ENCODE data around the gene RNF157.

The RNF157 gene

GRCh38 chr17:76138896-76139752 lies 101.2 kb downstream of the RNF157 start:
- no peak for DNase-seq

GRCh38 chr17:76138234-76138895 lies 101.9 kb downstream of the RNF157 start:
- DNase-seq: no peak

DNA sequence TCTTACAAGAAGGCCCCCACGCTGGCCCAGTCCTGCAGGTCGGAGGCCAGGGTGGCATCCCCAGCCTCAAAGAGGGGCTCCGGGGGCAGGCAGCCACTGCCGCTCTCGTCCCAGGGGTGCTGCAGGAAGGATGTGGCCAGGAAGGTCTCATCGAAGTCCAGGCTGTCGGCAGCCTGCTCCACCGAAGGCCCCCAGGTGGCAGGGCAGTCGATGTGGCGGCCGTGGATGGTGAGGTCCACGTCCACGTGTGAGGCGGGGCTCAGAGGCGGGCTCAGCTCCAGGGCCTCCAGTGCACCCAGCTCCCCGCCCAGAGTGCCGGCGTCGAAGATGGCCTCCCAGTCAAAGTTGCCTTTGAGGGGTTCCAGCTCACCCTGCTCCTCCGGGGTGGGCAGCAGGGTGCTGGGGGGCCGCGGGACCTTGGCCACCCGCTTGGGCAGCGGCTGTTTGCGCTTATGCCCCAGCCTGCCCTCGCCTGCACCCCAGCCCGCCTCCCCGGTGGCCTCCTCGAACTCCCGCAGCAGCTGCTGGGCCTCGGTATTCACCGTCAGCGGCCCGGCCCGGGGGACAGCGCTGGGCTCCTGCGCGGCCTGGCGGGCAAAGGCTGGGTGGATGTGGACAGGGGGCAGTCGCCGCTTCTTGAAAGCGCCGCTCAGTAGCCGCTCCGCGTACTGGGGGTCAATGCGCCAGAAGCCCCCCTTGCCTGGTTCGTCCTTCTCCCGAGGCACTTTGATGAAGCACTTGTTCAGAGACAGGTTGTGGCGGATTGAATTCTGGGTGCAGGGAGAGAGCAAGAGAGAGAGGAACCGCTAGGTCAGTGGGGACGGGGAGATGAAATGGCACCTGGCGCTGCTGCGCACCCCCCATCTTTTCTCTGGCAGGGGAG lies 102.7 kb downstream of the RNF157 start:
- DNase-seq: no peak

DNA sequence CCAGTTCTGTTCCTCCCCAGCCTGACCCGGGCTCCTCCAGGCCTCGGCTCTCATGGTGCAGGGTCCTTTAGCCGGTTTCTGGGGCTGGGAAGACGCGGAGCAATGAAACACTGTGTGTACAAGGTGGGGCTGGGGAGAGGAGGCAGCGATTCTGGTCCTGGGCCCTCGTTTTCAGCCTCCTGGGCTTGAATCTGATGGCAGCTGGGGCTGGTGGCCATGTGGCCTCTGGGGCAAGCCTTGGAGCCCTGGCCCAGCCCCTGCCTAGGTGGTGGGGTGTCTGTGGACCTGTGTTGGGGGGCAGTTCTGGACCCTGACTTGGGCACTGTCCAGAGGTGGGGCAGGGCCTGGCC lies 103.3 kb downstream of the RNF157 start:
- DNase-seq: no peak

DNA sequence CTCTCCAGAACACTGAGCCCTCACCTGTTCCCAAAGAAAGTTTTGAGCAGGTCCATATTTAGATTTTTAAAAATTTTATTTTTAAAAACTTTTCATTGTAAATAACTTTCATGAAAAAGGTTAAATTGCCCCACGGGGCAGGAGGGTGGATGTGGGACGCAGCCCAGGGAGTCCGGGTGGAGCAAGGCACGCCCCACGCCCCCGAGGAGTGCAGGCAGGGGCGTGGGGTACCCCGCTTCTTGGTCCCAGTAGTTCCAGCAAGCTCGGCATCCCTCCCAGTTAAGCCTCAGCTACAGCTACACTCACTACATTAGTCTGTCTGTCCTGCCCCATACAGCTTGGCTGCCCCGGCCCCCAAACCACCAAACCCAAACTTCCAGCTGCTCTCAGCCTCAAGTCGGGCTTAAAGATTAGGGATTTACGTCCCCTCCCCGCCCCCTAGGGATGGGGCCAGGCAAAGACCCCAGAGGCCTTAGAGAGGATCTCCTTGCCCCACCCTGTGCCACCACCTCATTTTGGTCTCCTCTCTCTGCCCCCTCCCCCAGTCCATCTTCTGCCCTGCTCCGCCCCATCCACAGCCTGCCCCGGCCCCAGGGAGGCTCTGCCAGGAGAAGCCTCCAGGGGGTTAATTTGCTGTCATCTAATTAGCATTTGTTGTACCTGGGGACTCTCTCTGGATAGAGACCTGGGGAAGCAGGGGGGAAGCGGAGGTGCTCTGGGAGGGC lies 103.9 kb downstream of the RNF157 start:
- DNase-seq: no peak

DNA sequence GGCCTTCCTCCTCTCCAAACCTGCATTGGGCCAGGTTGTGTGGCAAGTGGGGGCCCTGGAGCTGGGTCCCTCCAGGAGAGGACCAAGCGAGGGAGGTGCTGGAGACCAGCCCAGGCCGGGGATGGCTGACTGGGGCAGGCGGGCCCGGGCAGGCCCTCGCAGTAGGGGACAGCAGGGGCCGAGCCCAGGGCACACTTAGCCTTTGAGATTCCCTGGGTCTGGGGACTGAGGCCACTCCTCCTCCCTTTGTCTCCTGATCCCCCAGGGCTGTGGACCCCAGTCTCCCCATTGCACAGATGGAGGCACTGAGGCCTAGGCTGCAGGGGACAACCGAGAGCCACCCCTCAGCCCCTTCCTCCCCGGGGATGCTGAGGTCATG lies 104.5 kb downstream of the RNF157 start:
- DNase-seq: no peak

DNA sequence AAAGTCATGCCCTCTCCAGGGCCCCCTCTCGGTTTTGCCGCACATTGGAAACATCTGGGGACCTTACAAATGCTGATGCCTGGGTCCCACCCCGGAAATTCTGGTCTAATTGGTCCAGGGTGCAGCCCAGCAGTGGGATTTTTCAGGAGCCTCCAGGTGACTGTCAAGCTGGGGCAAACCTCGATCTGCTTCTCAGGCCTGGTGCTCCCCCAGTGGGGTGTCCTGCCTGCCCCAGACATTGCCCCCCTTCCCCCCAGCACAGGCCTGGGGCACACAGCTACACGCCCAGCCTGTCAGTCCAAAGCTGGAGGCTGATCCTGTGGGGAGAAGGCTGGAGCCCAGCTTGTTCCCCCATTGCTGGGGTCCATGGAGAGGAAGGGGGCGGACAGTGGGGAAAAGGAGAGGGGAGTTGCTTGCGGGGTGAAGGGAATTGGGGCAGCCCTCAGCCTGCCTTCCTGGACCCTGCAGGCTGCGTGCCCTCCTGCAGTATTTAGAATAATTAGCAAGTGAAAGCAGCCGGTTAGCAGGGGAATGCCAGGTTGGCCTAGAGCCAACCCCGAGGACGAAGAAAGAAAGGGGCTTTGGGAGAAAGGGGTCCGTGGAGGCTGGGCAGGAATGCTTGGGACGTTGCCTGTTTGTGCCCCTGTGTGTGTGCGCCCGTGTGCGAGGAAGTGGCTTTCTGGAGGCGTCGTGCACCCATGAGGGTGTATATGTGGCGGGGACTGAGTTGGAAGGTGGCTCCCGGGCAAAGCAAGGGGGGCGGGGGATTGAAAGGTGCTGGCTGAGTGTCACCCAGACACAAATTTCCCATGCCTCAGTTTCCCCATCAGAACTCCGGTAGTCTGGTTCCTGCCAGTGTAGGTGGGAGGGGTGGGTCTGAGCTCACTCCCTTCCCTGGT lies 105.1 kb downstream of the RNF157 start:
- DNase-seq: no peak

GRCh38 chr17:76132574-76133338 lies 107.5 kb downstream of the RNF157 start:
- no peak for DNase-seq

DNA sequence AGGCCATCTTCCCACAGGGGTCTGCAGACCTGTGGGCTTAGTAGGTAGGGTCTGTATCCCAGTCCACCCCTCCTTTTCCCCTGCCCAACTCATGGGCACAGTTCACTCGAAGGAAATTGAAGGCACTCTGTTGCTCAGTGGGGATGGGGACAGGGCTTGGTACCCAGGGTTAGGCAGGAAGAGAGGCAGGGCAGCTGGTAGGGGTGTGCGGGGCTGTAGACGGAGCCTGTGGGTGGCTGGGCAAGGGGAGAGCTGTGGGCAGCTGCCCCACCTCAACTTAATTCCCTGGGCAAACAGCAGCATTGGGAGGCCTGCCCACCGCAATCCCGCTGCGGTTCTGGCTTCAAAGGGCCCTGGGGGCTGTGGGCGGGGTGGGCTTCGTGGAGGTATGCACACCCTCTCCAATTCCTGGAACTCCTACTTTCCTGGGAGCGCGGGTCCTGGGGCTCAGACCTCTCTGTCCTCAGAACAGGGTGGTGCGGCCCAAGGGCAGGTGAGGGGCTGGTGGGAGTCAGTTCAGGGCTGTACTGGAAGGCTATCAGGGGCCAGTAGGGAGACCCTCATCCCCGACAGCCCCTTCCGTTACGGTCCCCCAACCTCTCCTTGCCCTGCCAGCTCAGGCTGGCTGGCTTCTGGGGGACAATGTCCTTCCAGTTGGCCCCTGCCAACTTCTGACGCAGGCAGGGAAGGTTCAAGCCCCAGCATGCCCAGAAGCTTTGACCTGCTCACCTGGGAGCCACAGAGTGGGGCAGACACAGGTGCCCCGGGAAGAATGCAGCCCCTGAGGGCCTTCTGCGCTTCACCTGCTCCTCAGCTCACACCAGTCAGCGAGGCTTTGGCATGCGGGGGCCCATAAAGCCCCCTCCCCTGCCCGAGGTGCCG lies 108.4 kb downstream of the RNF157 start:
- DNase-seq: no peak

GRCh38 chr17:76131051-76131691 lies 109.1 kb downstream of the RNF157 start:
- DNase-seq: no peak

- DNase-seq: no peak
These were observed 109.8 kb downstream of the RNF157 start for GRCh38 chr17:76130473-76130872.

GRCh38 chr17:76125922-76126321 lies 114.4 kb downstream of the RNF157 start:
- no peak for DNase-seq

GRCh38 chr17:76125391-76125675 lies 115.0 kb downstream of the RNF157 start:
- DNase-seq: no peak

GRCh38 chr17:76124582-76125390 lies 115.5 kb downstream of the RNF157 start:
- no peak for DNase-seq

- no peak for DNase-seq
These were observed 116.3 kb downstream of the RNF157 start for GRCh38 chr17:76123749-76124581.

- no peak for DNase-seq
These were observed 117.1 kb downstream of the RNF157 start for GRCh38 chr17:76123191-76123499.

DNA sequence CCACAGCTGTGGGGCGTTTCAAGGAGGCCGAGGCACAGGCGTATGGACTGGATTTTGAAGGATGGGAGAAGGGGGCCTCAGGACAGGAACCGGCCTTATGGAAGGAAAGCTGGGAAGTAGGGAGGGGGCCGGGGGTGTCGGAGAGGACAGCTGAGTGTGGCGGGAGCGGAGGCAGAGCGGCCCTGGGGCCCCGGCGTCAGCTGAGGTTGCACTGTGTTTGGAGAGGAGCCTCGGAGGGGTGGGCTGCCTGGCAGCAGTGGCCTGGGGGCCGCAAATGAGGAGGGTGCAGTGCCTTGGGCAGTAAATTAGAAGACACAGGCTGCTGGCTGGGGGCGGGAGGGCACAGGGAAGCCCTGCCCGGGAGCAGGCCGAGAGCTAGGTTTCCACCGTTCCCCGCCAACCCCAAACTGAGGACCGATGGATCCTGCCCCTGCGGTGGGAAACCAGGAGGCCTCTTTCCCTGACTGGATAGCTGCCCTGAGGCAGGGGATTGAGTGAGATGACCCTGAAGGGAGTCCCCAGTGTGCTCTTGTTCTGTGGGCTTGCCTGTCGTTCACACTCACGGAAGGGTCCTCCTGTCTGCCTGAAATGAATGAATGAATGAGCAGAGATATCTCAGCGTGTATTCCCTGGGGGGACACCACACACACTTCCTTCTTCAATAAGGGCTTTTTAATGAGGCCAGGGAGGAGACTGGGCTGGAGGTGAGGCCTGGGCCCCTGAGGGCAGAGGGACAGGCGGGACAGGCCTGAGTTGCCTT lies 117.7 kb downstream of the RNF157 start:
- no peak for DNase-seq
